Neural cell (in vitro differentiated cells): ENCODE results near the gene TMOD1.
"Not testable (repeated sequence)": the region's sequence is repeated elsewhere in the genome, so short reads cannot be mapped to it uniquely, and the experiment has no call there.

ENCODE experiments used
- CTCF ChIP-seq: fragments of 450-650 bp; IDR thresholded peaks from 2 replicates; pipeline ENCODE4 v1.5.1; 2014; ENCODE audit warnings: antibody characterized with exemption, mild to moderate bottlenecking, moderate library complexity; ENCODE audit not compliant: poor library complexity, severe bottlenecking
- EP300 ChIP-seq: fragments of 450-650 bp; conservative IDR thresholded peaks from 2 replicates; pipeline ENCODE4 v1.6.1; 2014; ENCODE audit warnings: antibody characterized with exemption, mild to moderate bottlenecking, moderate library complexity; ENCODE audit not compliant: poor library complexity, severe bottlenecking
- EZH2 ChIP-seq: fragments of 200-600, 300-800 bp; shearing (Covaris generic), sonication (generic); IDR thresholded peaks from 2 replicates; pipeline ENCODE4 v1.6.1; 2014; ENCODE audit warnings: antibody characterized with exemption, low read length, borderline replicate concordance, mild to moderate bottlenecking; ENCODE audit not compliant: insufficient read depth, poor library complexity, severe bottlenecking
- MXI1 ChIP-seq: fragments of 450-650 bp; conservative IDR thresholded peaks from 2 replicates; pipeline ENCODE4 v1.6.1; 2014; ENCODE audit warnings: antibody characterized with exemption, mild to moderate bottlenecking; ENCODE audit not compliant: poor library complexity, severe bottlenecking
- POLR2AphosphoS5 ChIP-seq: IDR thresholded peaks from 2 replicates; pipeline ENCODE4 v1.6.1; 2012
- RAD21 ChIP-seq: fragments of 450-650 bp; conservative IDR thresholded peaks from 2 replicates; pipeline ENCODE4 v1.6.1; 2014; ENCODE audit warnings: antibody characterized with exemption, mild to moderate bottlenecking, moderate library complexity
- REST ChIP-seq: IDR thresholded peaks from 2 replicates; pipeline ENCODE4 v1.6.1; 2012; ENCODE audit warnings: borderline replicate concordance
- SMC3 ChIP-seq: fragments of 450-650 bp; conservative IDR thresholded peaks from 2 replicates; pipeline ENCODE4 v1.6.1; 2014; ENCODE audit warnings: antibody characterized with exemption, mild to moderate bottlenecking, moderate library complexity; ENCODE audit not compliant: poor library complexity
- TAF1 ChIP-seq: IDR thresholded peaks from 2 replicates; pipeline ENCODE4 v1.6.1; 2012; ENCODE audit warnings: low read depth

GRCh38 chr9:97620063-97620462, 118.6 kb downstream of the TMOD1 start:
- not testable (repeated sequence) for TF ChIP-seq EP300, EZH2, REST, RAD21, CTCF, POLR2AphosphoS5, TAF1, MXI1, SMC3
